ENCODE measurements around the gene HMGB2.

GRCh38 chr4:173314715-173315114 lies 19.4 kb downstream of the HMGB2 start:
- TF ChIP-seq CTCF (IDR thresholded peaks at IDR 0.05; ENCODE audit: low read depth, low read length, poor library complexity, severe bottlenecking): no peak
- TF ChIP-seq EZH2phosphoT487 (IDR thresholded peaks at IDR 0.05; ENCODE audit: borderline replicate concordance, low read length): no peak
